Measurements from ENCODE around the gene PLXNA1.

DNA sequence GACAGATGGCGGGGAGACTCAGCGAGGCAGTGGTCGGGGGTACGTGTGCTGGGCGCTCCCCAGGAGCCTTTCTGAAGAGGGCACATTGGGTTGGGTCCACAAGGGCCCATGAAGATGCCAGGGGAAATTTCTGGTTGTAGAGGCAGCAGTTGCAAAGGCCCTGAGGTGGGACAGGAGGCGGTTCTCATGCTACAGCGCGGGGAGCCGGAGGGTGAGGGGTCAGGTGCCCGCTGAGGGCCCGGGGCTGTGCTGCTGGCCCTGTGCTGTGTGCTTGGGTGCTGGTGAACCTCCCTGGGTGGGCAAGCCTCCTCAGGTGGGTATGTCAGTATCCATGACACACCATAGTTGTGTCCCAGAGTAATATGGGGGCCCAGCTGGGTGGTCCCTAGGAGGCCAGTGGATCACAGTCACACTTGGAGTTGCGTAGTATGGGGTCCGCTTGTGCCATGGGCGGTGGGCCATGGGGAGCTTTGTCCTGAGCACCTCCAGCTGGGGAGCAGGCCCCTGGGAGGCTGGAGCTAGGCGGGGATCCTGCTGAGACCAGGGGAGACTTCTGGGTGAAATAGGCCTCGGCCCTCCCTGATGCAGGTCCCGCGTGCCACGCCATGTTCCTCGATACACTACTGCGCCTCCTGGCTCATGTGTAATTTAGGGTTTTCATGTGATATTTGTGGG lies 44.3 kb downstream of the PLXNA1 start:
- TF ChIP-seq POLR2A (IDR thresholded peaks at IDR 0.05; ENCODE audit: low read depth, low read length) (no peak), POLR2AphosphoS5 (IDR thresholded peaks at IDR 0.05; ENCODE audit: low read depth, low read length) (no peak), TAF1 (IDR thresholded peaks at IDR 0.05; ENCODE audit: low read depth, low read length) (no peak), SPI1 (IDR thresholded peaks at IDR 0.05; ENCODE audit: low read depth, low read length) (no peak), POU2F2 (IDR thresholded peaks at IDR 0.05; ENCODE audit: low read depth, low read length) (no peak), PAX5 (IDR thresholded peaks at IDR 0.05; ENCODE audit: insufficient read depth, low read length, severe bottlenecking) (no peak)

All from GM12891 (cell line).